ENCODE measurements around the gene CAT. TPM values are rescaled to one million over a fixed set of nuclear protein-coding genes. Genes with fewer than 3 reads are reported as not detected.

CAT gene
- total and polyA plus RNA-seq, 9 of the 15 experiments (the other 6 are each of a cell fraction or from before 2014, with no cell fraction given) = 86.7 to 183 (median 114) TPM

DNA sequence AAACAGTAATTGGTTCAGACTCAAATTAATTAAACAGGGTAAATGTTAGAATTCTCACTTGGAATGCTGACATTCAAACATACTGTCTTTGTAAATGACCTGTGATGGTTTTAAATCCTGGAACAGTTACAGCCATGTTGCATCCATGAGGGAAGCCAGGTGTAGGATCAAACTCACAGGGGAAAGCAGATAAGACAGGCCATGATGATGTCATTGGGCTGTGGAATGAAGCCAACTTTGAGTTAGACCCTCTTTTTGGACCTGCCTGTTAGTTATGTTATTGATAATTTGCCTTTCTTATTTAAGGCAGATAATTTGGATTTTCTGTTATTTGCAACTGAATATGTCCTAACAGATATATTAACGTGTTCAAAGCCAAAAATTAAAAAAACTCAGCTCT, 41.6 kb upstream of the CAT start:
- in situ Hi-C loops (cut with MboI) (no loop called here), intact Hi-C loops (cut with micrococcal nuclease) (no loop called here)
- no peaks in the 10 kb centered on the region for H4K20me1 ChIP-seq (replicated peaks; ENCODE audit: control insufficient read depth, insufficient read depth, low read length)
- no peak overlapping the region for H3K4me2 ChIP-seq (ENCODE audit: insufficient read depth, low read length)
- ChIA-PET POLR2A (no interaction called here), CTCF (ENCODE audit: low intra/inter-chr PET ratio) (no interaction called here)
- BruUV-seq (replicated peaks) = no TSS peak
- no peaks in the 10 kb centered on the region for H3K9me3 ChIP-seq (replicated peaks; ENCODE audit: control insufficient read depth, insufficient read depth, low read depth, low read length)
- WGBS (ENCODE audit: insufficient coverage, low coverage, missing lambda C conversion rate) = 13% methylated on average over 1 of the region's 1 CpG
- no peaks in the 10 kb centered on the region for H3K9me1 ChIP-seq (ENCODE audit: control insufficient read depth, insufficient read depth, low read length)
- no peak overlapping the region for H3K27ac ChIP-seq (ENCODE audit: extremely low read depth, low read depth, low read length)
- ATAC-seq = no peak
- FAIRE-seq = peak; percentile 11
- H3K9ac ChIP-seq (ENCODE audit: insufficient read depth in 1 of 2, low read depth in 2 of 2, low read length in 2 of 2) = no peak overlapping the region
- no peaks in the 10 kb centered on the region for H3K4me1 ChIP-seq (replicated peaks in 1 of 2; ENCODE audit: control insufficient read depth in 2 of 2, insufficient read depth in 2 of 2, low read length in 2 of 2)
- no peak overlapping the region for H3K4me3 ChIP-seq
- peak; percentile 16 to 25 (median 18) for DNase-seq (ENCODE audit: extremely low read depth in 1 of 4, low spot score in 3 of 4)
- H3K27me3 ChIP-seq (ENCODE audit: control insufficient read depth in 2 of 2, insufficient read depth in 2 of 2, low read length in 2 of 2) = no peaks in the 10 kb centered on the region
- no peaks in the 10 kb centered on the region for H3K79me2 ChIP-seq (ENCODE audit: control insufficient read depth, insufficient read depth, low read length)
- no peaks in the 10 kb centered on the region for H3K36me3 ChIP-seq (ENCODE audit: control insufficient read depth, insufficient read depth, low read length)
- H2AFZ ChIP-seq (ENCODE audit: low read depth, low read length) = no peak overlapping the region
- TF ChIP-seq, protein P1, sequence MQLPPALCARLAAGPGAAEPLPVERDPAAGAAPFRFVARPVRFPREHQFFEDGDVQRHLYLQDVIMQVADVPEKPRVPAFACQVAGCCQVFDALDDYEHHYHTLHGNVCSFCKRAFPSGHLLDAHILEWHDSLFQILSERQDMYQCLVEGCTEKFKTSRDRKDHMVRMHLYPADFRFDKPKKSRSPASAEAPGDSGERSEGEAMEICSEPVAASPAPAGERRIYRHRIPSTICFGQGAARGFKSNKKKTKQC (CRISPR knock-in tag; IDR thresholded peaks at IDR 0.05) = no peak
- no peak for TF ChIP-seq XRCC5 (IDR thresholded peaks at IDR 0.05; ENCODE audit: low read depth, low read length)
- TF ChIP-seq ZNF507 (tag; conservative IDR thresholded peaks at IDR 0.05) = no peak
- TF ChIP-seq MCM5 (IDR thresholded peaks at IDR 0.05; ENCODE audit: low read depth) = no peak
- TF ChIP-seq TAF1 (IDR thresholded peaks at IDR 0.05; ENCODE audit: control insufficient read depth, extremely low read depth, insufficient read depth, low read length, severe bottlenecking) = no peak
- TF ChIP-seq HNRNPH1 (optimal IDR thresholded peaks at IDR 0.05; ENCODE audit: low read depth, low read length) = no peak
- TF ChIP-seq, protein P2, sequence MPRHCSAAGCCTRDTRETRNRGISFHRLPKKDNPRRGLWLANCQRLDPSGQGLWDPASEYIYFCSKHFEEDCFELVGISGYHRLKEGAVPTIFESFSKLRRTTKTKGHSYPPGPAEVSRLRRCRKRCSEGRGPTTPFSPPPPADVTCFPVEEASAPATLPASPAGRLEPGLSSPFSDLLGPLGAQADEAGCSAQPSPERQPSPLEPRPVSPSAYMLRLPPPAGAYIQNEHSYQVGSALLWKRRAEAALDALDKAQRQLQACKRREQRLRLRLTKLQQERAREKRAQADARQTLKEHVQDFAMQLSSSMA (CRISPR knock-in tag; IDR thresholded peaks at IDR 0.05) = no peak
- TF ChIP-seq, protein P3, sequence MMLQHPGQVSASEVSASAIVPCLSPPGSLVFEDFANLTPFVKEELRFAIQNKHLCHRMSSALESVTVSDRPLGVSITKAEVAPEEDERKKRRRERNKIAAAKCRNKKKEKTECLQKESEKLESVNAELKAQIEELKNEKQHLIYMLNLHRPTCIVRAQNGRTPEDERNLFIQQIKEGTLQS (IDR thresholded peaks at IDR 0.05) = peak; percentile 83
- TF ChIP-seq, protein P3 (CRISPR knock-in tag; conservative IDR thresholded peaks at IDR 0.05) = no peak
- no peak for TF ChIP-seq TOE1 (IDR thresholded peaks at IDR 0.05; ENCODE audit: borderline replicate concordance)
- no peak for TF ChIP-seq TOE1 (CRISPR knock-in tag; IDR thresholded peaks at IDR 0.05; ENCODE audit: borderline replicate concordance, low read depth)
- TF ChIP-seq, protein P4, sequence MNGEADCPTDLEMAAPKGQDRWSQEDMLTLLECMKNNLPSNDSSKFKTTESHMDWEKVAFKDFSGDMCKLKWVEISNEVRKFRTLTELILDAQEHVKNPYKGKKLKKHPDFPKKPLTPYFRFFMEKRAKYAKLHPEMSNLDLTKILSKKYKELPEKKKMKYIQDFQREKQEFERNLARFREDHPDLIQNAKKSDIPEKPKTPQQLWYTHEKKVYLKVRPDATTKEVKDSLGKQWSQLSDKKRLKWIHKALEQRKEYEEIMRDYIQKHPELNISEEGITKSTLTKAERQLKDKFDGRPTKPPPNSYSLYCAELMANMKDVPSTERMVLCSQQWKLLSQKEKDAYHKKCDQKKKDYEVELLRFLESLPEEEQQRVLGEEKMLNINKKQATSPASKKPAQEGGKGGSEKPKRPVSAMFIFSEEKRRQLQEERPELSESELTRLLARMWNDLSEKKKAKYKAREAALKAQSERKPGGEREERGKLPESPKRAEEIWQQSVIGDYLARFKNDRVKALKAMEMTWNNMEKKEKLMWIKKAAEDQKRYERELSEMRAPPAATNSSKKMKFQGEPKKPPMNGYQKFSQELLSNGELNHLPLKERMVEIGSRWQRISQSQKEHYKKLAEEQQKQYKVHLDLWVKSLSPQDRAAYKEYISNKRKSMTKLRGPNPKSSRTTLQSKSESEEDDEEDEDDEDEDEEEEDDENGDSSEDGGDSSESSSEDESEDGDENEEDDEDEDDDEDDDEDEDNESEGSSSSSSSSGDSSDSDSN (IDR thresholded peaks at IDR 0.05; ENCODE audit: borderline replicate concordance in 1 of 2, low read depth in 2 of 2, low read length in 2 of 2) = no peak
- TF ChIP-seq, protein P5, sequence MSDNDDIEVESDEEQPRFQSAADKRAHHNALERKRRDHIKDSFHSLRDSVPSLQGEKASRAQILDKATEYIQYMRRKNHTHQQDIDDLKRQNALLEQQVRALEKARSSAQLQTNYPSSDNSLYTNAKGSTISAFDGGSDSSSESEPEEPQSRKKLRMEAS (CRISPR knock-in tag; IDR thresholded peaks at IDR 0.05) = no peak
- TF ChIP-seq, protein P6, sequence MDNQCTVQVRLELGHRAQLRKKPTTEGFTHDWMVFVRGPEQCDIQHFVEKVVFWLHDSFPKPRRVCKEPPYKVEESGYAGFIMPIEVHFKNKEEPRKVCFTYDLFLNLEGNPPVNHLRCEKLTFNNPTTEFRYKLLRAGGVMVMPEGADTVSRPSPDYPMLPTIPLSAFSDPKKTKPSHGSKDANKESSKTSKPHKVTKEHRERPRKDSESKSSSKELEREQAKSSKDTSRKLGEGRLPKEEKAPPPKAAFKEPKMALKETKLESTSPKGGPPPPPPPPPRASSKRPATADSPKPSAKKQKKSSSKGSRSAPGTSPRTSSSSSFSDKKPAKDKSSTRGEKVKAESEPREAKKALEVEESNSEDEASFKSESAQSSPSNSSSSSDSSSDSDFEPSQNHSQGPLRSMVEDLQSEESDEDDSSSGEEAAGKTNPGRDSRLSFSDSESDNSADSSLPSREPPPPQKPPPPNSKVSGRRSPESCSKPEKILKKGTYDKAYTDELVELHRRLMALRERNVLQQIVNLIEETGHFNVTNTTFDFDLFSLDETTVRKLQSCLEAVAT (IDR thresholded peaks at IDR 0.05) = no peak
- no peak for TF ChIP-seq HMGN3 (IDR thresholded peaks at IDR 0.05; ENCODE audit: borderline replicate concordance, extremely low read depth, insufficient read length, low read depth, low read length)
- TF ChIP-seq SPI1 (IDR thresholded peaks at IDR 0.05; ENCODE audit: borderline replicate concordance, low read depth, low read length) = no peak
- no peak for TF ChIP-seq RNF2 (IDR thresholded peaks at IDR 0.05)
